Neural cell (in vitro differentiated cells): Measurements from ENCODE around the gene SERPINA3. TPM values are rescaled to one million over a fixed set of nuclear protein-coding genes. Genes with fewer than 3 reads are reported as not detected.
"Not testable (repeated sequence)": the region's sequence is repeated elsewhere in the genome, so short reads cannot be mapped to it uniquely, and the experiment has no call there.

ENCODE experiments used
- H2AFZ ChIP-seq: fragments of 200-600, 300-800 bp; sonication (generic), shearing (Covaris generic); 2 replicates; pipeline ENCODE4 v1.6.0; 2014; ENCODE audit warnings: low read depth, mild to moderate bottlenecking, antibody characterized with exemption, low read length, moderate library complexity
- H3F3A ChIP-seq: fragments of 200-600 bp; shearing (Covaris generic); 2 replicates; pipeline ENCODE4 v1.6.1; 2016; ENCODE audit warnings: mild to moderate bottlenecking, moderate library complexity, mixed read lengths, antibody characterized with exemption, low read length; ENCODE audit not compliant: insufficient read depth, poor library complexity, severe bottlenecking
- H3K27ac ChIP-seq: fragments of 200-600, 300-800 bp; sonication (generic), shearing (Covaris generic); 2 replicates; pipeline ENCODE4 v1.5.1; 2014; ENCODE audit warnings: mild to moderate bottlenecking, low read length, moderate library complexity
- H3K27me3 ChIP-seq: fragments of 300-800, 200-600 bp; sonication (generic), shearing (Covaris generic); 2 replicates; pipeline ENCODE4 v1.6.0; 2014; ENCODE audit warnings: mild to moderate bottlenecking, low read depth, low read length, moderate library complexity; ENCODE audit not compliant: insufficient read depth
- H3K36me3 ChIP-seq: fragments of 300-800, 200-600 bp; sonication (generic), shearing (Covaris generic); 2 replicates; pipeline ENCODE4 v1.5.1; 2014; ENCODE audit warnings: mild to moderate bottlenecking, antibody characterized with exemption, low read length, moderate library complexity; ENCODE audit not compliant: insufficient read depth
- H3K4me2 ChIP-seq: fragments of 300-800, 200-600 bp; sonication (generic), shearing (Covaris generic); 2 replicates; pipeline ENCODE4 v1.6.0; 2014; ENCODE audit warnings: mild to moderate bottlenecking, low read length
- H3K4me3 ChIP-seq: fragments of 300-800, 200-600 bp; sonication (generic), shearing (Covaris generic); 2 replicates; pipeline ENCODE4 v1.5.1; 2014; ENCODE audit warnings: mild to moderate bottlenecking, low read length, moderate library complexity
- H3K79me2 ChIP-seq: fragments of 200-600 bp; shearing (Covaris generic); replicated peaks from 2 replicates; pipeline ENCODE4 v1.6.0; 2014; ENCODE audit warnings: mild to moderate bottlenecking, low read length, moderate library complexity; ENCODE audit not compliant: insufficient read depth
- H3K9ac ChIP-seq: fragments of 300-800, 200-600 bp; sonication (generic), shearing (Covaris generic); 2 replicates; pipeline ENCODE4 v1.6.1; 2016; ENCODE audit warnings: mild to moderate bottlenecking, low read length, mixed read lengths
- H3K9me2 ChIP-seq: fragments of 200-600 bp; shearing (Covaris generic); 2 replicates; pipeline ENCODE4 v1.6.1; 2016; ENCODE audit warnings: mild to moderate bottlenecking, low read length, mixed read lengths; ENCODE audit not compliant: insufficient read depth
- H3K9me3 ChIP-seq: fragments of 200-600, 300-800 bp; sonication (generic), shearing (Covaris generic); 2 replicates; pipeline ENCODE4 v1.6.1; 2016; ENCODE audit warnings: mild to moderate bottlenecking, mixed run types, low read length, moderate library complexity, mixed read lengths
- H4K20me1 ChIP-seq: fragments of 200-600 bp; shearing (Covaris generic); 2 replicates; pipeline ENCODE4 v1.6.1; 2016; ENCODE audit warnings: mild to moderate bottlenecking, mixed run types; ENCODE audit not compliant: insufficient read depth
- EP300 ChIP-seq: fragments of 450-650 bp; conservative IDR thresholded peaks from 2 replicates; pipeline ENCODE4 v1.6.1; 2014; ENCODE audit warnings: antibody characterized with exemption, mild to moderate bottlenecking, moderate library complexity; ENCODE audit not compliant: poor library complexity, severe bottlenecking
- EZH2 ChIP-seq: fragments of 200-600, 300-800 bp; shearing (Covaris generic), sonication (generic); IDR thresholded peaks from 2 replicates; pipeline ENCODE4 v1.6.1; 2014; ENCODE audit warnings: antibody characterized with exemption, low read length, borderline replicate concordance, mild to moderate bottlenecking; ENCODE audit not compliant: insufficient read depth, poor library complexity, severe bottlenecking
- MXI1 ChIP-seq: fragments of 450-650 bp; conservative IDR thresholded peaks from 2 replicates; pipeline ENCODE4 v1.6.1; 2014; ENCODE audit warnings: antibody characterized with exemption, mild to moderate bottlenecking; ENCODE audit not compliant: poor library complexity, severe bottlenecking
- POLR2AphosphoS5 ChIP-seq: IDR thresholded peaks from 2 replicates; pipeline ENCODE4 v1.6.1; 2012
- RAD21 ChIP-seq: fragments of 450-650 bp; conservative IDR thresholded peaks from 2 replicates; pipeline ENCODE4 v1.6.1; 2014; ENCODE audit warnings: antibody characterized with exemption, mild to moderate bottlenecking, moderate library complexity
- SMC3 ChIP-seq: fragments of 450-650 bp; conservative IDR thresholded peaks from 2 replicates; pipeline ENCODE4 v1.6.1; 2014; ENCODE audit warnings: antibody characterized with exemption, mild to moderate bottlenecking, moderate library complexity; ENCODE audit not compliant: poor library complexity
- TAF1 ChIP-seq: IDR thresholded peaks from 2 replicates; pipeline ENCODE4 v1.6.1; 2012; ENCODE audit warnings: low read depth
- polyA plus RNA-seq: library from polyadenylated mRNA; depleted of rRNA; stranded (reverse); fragments of >200 nt; gene quantifications from 2 replicates; pipeline ENCODE4 v1.2.3, GENCODE V29; 2014
- TF ChIP-seq, protein P1 (sequence below): fragments of 450-650 bp; IDR thresholded peaks from 2 replicates; pipeline ENCODE4 v1.5.1; 2014; ENCODE audit warnings: antibody characterized with exemption, mild to moderate bottlenecking, moderate library complexity; ENCODE audit not compliant: poor library complexity, severe bottlenecking
- TF ChIP-seq, protein P2 (sequence below): IDR thresholded peaks from 2 replicates; pipeline ENCODE4 v1.6.1; 2012; ENCODE audit warnings: borderline replicate concordance

SERPINA3 gene
- polyA plus RNA-seq, 1 donor from 2014 or later, result not detected

DNA sequence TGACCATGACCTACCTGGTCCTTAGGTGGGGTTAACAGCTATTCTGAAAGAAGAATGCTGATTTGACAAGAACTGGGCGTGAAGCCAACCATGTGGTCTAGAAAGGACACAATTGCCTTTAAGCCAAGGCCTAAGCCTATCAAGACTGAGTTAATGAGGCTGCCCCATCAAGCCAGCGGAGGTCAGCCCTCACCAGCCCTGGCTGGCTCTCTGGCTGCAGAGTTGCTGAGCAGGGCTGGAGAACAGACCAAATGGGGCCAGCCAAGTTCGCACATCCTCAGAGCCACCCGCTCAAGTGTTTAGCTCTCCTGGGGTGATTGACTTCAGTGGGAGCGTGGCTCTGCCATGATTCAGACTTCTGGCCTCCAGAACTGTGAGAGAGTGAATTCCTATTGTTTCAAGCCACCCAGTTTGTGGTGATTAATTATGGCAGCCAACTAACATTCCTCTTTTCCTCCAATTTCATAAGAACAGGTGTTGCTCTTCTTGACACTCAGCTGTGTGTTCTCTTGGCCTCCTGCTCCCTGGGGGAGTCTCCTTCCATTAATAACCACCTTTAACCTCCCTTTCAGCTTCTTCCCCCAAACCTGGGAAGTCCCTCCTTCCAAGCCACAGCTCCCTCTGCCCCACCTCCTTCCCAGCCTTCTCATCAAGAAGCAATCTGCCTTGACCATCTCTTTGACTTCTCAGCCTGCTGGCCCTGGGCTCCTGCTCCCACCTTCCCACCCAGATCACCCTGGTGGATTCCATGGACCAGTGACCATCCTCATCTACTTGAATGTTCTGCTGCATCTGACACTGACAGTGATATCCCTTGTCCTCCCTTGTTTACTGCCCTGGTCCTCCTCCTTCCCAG lies 36.2 kb upstream of the SERPINA3 start:
- Histone ChIP-seq H3K27ac (no peak overlapping the region), H3K9ac (no peak overlapping the region), H3F3A (no peaks in the 10 kb centered on the region), H3K4me2 (no peak overlapping the region), H3K9me3 (no peaks in the 10 kb centered on the region), H3K79me2 (no peaks in the 10 kb centered on the region), H2AFZ (no peak overlapping the region), H4K20me1 (no peaks in the 10 kb centered on the region), H3K27me3 (no peaks in the 10 kb centered on the region), H3K36me3 (no peaks in the 10 kb centered on the region), H3K9me2 (no peaks in the 10 kb centered on the region), H3K4me3 (no peak overlapping the region)
- TF ChIP-seq POLR2AphosphoS5 (no peak), SMC3 (no peak), EZH2 (no peak), MXI1 (no peak), TAF1 (no peak), EP300 (no peak), RAD21 (no peak)
- TF ChIP-seq, protein P1, sequence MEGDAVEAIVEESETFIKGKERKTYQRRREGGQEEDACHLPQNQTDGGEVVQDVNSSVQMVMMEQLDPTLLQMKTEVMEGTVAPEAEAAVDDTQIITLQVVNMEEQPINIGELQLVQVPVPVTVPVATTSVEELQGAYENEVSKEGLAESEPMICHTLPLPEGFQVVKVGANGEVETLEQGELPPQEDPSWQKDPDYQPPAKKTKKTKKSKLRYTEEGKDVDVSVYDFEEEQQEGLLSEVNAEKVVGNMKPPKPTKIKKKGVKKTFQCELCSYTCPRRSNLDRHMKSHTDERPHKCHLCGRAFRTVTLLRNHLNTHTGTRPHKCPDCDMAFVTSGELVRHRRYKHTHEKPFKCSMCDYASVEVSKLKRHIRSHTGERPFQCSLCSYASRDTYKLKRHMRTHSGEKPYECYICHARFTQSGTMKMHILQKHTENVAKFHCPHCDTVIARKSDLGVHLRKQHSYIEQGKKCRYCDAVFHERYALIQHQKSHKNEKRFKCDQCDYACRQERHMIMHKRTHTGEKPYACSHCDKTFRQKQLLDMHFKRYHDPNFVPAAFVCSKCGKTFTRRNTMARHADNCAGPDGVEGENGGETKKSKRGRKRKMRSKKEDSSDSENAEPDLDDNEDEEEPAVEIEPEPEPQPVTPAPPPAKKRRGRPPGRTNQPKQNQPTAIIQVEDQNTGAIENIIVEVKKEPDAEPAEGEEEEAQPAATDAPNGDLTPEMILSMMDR, result no peak
- TF ChIP-seq, protein P2, sequence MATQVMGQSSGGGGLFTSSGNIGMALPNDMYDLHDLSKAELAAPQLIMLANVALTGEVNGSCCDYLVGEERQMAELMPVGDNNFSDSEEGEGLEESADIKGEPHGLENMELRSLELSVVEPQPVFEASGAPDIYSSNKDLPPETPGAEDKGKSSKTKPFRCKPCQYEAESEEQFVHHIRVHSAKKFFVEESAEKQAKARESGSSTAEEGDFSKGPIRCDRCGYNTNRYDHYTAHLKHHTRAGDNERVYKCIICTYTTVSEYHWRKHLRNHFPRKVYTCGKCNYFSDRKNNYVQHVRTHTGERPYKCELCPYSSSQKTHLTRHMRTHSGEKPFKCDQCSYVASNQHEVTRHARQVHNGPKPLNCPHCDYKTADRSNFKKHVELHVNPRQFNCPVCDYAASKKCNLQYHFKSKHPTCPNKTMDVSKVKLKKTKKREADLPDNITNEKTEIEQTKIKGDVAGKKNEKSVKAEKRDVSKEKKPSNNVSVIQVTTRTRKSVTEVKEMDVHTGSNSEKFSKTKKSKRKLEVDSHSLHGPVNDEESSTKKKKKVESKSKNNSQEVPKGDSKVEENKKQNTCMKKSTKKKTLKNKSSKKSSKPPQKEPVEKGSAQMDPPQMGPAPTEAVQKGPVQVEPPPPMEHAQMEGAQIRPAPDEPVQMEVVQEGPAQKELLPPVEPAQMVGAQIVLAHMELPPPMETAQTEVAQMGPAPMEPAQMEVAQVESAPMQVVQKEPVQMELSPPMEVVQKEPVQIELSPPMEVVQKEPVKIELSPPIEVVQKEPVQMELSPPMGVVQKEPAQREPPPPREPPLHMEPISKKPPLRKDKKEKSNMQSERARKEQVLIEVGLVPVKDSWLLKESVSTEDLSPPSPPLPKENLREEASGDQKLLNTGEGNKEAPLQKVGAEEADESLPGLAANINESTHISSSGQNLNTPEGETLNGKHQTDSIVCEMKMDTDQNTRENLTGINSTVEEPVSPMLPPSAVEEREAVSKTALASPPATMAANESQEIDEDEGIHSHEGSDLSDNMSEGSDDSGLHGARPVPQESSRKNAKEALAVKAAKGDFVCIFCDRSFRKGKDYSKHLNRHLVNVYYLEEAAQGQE, result no peak

DNA sequence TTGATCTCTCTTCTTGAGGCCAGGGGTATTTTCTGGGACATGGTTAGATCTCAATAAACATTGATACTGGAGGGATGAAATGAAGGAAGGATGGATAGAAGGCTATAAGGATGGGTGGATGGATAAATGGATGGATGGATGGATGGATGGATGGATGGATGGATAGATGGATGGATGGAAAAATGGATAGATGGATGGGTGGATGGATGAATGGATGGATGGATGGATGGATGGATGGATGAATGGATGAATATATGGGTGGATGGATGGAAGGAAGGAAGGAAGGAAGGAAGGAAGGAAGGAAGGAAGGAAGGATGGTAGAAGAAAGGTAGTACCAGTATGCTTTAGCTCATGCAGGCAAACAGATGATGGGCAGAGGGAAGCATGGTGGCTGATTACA lies 34.7 kb upstream of the SERPINA3 start:
- H3K4me2 ChIP-seq, H3K9me3 ChIP-seq, H3K36me3 ChIP-seq, H3K4me3 ChIP-seq, H3K27me3 ChIP-seq, H2AFZ ChIP-seq, H4K20me1 ChIP-seq, H3F3A ChIP-seq, H3K9ac ChIP-seq, H3K79me2 ChIP-seq, H3K27ac ChIP-seq, H3K9me2 ChIP-seq: not testable (repeated sequence)
